Endometrial microvascular endothelial cells (primary cell): ENCODE measurements around the gene ACOT9. TPM values are rescaled to one million over a fixed set of nuclear protein-coding genes. Genes with fewer than 3 reads are reported as not detected.
"Not testable (repeated sequence)": the region's sequence is repeated elsewhere in the genome, so short reads cannot be mapped to it uniquely, and the experiment has no call there.

Experiments used
- in situ Hi-C: cut with HindIII; loops from 2 replicates; pipeline ENCODE4 v1.10.0; 2017; ENCODE audit warnings: low sequenced_read_pairs, low pct_unique_long_range_greater_than_20kb; ENCODE audit errors: inconsistent ontology term
- total RNA-seq: library from RNA; depleted of rRNA; stranded (reverse); fragments of >200 nt; gene quantifications from one replicate; pipeline ENCODE4 v1.2.3, GENCODE V29; 2015; ENCODE audit errors: inconsistent ontology term

Gene ACOT9, protein sequence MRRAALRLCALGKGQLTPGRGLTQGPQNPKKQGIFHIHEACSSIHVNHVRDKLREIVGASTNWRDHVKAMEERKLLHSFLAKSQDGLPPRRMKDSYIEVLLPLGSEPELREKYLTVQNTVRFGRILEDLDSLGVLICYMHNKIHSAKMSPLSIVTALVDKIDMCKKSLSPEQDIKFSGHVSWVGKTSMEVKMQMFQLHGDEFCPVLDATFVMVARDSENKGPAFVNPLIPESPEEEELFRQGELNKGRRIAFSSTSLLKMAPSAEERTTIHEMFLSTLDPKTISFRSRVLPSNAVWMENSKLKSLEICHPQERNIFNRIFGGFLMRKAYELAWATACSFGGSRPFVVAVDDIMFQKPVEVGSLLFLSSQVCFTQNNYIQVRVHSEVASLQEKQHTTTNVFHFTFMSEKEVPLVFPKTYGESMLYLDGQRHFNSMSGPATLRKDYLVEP
- total RNA-seq, result 99.5 TPM

DNA sequence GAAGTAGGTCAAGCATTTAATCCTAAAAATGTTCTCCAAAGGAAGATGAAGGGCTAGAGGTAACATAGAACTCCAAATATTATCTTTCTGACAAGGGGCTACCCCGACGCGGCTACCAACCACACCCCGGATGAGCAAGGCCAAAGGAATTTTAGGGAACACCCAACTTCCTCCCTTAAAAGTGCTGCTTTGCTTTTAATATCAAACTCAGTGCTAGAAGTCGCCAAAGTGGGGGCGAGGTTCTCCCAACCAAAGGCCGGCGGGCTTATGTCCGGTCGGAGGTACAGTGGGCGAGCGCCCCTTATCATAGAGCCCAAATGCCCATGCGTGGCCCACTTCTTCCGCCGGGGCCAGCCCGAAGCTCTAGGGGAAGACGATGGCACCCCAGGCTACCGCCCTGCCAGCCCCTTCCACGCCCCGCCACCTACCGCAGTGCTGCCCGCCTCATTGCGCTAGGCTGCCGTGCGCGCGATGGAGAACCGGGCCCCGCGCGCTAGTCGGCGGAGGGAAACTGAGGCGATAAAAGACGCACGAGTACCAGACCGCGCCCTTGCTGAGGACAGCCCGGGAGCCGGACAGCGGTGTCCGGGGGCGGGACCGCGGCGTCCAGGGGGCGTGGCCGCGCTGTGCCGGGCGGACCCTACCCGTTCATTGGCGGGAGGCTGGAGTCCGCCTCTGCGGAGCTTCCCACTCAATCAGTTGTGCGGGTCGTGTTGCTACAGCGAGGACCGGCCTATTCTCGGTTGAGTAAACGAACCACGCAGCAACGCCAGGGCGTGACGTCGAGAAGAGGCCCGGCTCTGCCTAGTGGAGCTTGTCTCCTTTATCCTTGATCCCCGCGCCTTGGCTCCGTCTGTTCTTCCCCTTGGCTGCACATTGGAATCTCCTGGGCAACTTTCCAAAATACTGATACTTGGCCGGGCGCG is at the start of gene ACOT9:
ACOT9 (minus strand) TSS at position 580 of the 926 bp plus-strand sequence; CDS start at position 448, 132 bp downstream.
- in situ Hi-C loops, result no loop called here

DNA sequence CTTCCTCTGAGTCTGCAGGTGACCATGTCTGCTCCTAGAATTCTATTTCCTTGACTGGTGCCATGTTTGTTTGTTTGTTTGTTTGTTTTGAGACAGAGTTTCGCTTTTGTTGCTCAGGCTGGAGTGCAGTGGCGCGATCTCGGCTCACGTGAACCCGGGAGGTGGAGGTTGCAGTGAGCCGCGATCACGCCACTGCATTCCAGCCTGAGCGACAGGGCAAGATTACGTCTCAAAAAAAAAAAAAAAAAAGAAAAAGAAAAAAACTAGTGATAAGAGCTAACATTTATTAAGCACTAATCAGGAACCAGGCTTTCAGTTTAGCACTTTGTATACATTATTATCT is 47.0 kb upstream of the ACOT9 start:
- in situ Hi-C loops, result no loop called here

DNA sequence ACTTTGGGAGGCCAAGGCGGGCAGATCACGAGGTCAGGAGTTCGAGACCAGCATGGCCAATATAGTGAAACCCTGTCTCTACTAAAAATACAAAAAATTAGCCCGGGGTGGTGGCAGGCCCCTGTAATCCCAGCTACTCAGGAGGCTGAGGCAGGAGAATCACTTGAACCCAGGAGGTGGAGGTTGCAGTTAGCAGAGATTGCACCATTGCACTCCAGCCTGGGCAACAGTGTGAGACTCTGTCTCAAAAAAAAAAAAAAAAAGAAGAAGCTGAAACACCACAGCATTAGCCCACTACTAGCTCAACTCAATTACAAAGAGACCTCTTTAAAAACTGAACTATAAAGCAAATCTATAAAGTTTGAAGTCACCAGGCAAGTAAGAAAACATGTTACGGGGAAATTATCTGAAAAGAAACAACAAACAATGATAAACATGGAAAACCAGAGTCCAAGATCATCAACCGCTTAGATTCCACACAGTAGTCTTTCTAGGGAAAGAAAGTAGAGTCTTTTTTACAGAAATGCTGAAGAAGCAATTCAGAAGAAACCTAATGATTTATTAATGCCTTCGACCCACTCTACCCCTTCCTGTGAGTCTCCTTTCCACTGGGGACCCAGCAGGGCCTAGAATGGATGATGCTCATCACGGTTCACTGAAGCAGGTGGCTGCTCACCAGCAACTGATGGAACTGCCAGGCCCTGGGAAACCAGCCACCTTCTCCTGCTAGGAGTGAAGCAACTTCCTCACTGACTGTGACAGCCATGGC is 46.5 kb upstream of the ACOT9 start:
- in situ Hi-C loops, result no loop called here

DNA sequence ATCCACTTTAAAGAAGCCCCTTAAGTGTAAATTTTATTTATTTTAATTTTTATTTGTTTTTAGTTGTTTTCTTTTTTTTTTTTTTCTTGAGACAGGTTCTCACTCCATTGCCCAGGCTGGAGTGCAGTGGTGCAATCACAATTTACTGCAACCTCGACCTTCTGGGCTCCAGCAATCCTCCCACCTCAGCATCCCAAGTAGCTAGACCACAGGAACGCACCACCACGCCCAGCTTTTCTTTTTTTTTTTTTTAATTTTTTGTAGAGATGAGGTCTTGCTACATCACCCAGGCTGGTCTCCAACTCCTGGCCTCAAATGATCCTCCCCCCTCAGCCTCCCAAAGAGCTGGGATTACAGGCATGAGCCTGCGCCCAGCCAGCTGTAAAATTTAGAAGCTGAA is 45.9 kb upstream of the ACOT9 start:
- in situ Hi-C loops, result no loop called here

DNA sequence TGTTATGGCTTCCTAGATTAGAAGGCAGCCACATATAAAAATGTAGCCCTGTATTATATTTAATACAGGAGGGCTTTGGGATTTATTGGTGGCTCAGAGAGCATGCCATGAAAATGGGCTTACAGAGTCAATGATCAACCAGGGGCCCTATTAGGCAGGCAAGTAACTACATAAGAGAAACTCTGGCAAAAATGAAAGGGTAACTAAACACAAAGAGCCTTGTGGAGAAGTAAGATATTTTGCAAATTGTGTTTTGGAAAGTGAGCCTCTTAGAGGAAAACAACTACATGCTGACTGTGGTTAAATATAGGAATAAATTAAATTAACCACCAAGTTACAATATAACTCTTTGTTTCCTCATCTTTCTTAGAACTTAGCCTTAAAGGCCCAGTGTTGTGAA is 45.4 kb upstream of the ACOT9 start:
- in situ Hi-C loops, result no loop called here

DNA sequence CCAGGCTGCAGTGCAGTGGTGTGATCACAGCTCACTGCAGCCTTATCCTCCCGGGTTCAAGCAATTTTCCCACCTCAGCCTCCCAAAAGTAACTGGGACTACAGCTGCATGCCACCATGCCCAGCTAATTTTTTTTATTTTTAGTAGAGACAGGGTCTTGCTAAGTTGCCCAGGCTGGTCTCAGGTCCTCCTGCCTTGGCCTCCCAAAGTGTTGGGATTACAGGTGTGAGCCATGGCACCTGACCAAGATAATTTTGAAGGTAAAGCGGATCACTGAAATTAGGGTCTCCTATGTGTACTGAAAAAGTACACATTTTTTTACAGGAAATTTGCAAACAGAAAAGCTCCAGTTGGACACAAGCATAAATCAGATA is 44.7 kb upstream of the ACOT9 start:
- in situ Hi-C loops, result no loop called here

DNA sequence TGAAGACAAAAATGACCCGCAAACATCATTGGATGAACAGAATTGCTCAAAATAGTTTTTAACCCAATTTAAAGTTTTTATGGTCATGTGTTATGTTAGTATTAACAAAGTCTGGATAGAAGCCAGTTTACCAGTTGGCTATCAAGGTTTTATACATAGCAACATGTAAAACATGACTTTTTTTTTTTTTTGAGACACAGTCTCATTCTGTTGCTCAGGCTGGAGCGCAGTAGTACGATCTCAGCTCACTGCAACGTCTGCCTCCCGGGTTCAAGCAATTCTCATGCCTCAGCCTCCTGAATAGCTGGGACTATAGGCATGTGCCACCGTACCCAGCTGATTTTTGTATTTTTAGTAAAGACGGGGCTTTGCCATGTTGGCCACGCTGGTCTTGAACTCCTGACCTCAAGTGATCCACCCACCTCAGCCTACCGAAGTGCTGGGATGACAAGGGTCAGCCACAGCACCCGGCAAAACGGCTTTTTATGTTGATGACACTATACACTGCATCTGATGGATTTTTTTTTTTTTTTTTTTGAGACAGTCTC is 43.3 kb upstream of the ACOT9 start:
- in situ Hi-C loops, result no loop called here

DNA sequence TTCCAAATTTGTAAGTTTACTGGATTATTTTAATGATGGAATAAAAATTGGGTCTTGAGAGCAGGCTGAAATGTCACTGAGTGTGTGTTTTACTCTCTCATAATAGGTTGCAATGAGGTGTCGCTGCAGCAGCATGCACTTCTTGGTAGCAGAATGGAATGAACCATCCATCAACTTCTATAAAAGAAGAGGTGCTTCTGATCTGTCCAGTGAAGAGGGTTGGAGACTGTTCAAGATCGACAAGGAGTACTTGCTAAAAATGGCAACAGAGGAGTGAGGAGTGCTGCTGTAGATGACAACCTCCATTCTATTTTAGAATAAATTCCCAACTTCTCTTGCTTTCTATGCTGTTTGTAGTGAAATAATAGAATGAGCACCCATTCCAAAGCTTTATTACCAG is 42.5 kb upstream of the ACOT9 start:
- in situ Hi-C loops, result no loop called here

DNA sequence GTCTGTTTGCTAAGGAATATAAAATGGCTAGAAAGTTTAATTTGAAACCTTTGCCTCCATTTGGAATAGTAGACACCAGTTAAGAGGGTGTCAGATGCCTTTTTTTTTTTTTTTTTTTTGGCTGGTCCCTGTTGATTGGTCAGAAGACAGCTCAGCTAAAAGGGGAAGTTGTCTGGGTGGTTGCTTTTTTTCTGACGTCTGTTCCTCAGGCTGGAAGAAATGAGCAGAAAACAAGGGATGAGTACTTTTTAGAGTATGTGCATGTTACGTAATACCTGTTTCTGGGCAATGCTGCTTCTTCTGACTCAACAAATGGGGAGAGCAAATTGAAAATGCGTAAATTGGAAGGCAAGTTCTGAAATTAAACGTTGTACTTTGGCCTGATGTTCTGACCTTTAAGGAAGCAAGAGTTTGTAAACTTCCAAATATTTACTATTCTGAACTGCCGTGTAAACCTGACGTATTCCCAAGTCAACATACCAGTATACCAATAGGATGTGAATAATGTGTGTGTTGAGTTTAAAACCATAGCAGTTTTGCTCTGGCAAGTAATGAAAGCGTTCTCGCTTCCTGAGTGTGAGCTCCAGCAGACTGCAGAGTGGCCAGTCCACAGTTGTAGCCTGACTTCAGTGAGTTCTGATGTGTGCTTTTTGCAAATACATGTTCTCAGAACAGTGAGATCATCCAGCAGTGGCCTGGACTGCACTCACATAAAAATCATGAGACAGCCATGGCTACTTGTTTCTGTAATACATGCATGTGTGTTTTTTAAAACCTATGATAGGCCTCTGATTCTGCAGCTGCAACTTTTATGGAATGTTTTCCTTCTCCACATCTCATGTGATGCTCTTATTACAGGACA is 41.6 kb upstream of the ACOT9 start:
- in situ Hi-C loops, result no loop called here

DNA sequence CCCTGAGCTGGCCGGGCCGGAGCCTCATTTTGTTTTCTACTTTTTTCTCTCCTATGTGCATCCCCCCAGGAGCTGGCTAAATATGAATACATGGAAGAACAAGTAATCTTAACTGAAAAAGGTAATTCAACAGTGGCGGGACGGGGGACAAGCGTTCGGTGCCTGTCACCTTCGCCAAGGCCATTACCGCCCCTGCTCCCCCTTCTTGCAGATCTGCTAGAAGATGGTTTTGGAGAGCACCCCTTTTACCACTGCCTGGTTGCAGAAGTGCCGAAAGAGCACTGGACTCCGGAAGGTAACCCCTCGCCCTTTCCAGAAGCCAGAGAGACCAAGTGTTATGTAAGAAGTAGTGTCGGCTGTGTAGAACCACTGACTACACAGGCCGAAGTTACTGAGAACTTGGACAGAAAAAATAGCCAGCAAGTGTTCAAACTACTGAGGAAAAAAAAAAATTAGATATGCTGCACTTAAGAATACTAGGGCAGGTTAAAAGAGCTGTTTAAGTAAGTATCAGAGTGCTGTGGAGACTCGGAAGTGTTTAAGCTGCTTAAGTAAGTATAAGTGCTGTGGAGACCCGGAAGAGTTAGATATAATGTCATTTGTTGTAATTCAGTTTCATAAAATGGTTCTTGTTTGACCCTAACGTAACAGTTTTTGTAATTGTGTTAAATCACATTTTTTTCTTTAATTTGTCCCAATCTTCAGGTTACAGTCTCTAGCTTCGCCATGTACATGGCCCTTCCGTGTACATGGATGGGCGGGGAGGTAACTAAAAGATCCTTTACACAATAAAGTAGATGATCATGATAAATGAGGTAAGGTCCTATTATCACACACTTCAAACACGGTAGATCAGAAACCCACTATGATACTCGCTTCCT is 40.8 kb upstream of the ACOT9 start:
- in situ Hi-C loops, result no loop called here

DNA sequence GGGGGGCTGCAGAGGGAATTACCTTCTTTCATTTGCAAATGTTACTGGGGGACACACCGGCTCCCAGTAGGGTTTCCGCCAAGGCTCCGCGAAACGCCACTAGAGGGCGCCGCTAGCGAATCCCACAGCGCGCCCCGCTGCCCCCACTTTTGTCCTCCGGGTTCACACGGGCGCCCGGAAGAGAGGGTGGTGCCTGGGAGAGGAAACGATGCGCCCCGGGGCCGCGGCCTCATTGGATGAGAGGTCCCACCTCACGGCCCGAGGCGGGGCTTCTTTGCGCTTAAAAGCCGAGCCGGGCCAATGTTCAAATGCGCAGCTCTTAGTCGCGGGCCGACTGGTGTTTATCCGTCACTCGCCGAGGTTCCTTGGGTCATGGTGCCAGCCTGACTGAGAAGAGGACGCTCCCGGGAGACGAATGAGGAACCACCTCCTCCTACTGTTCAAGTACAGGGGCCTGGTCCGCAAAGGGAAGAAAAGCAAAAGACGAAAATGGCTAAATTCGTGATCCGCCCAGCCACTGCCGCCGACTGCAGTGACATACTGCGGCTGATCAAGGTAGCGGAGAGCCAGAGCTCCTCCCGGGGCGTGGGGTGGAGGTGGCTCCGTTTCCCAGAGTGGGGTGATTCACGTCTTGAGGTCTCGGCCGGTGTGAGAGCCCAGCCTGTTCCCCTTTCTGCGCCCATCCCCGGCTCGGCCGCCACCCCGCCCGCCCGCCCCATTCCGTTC is 40.0 kb upstream of the ACOT9 start, which contains the start of gene SAT1:
SAT1 (plus strand) TSS at position 311 of the 726 bp plus-strand sequence; CDS start at position 490, 179 bp downstream.
- in situ Hi-C loops, result no loop called here

DNA sequence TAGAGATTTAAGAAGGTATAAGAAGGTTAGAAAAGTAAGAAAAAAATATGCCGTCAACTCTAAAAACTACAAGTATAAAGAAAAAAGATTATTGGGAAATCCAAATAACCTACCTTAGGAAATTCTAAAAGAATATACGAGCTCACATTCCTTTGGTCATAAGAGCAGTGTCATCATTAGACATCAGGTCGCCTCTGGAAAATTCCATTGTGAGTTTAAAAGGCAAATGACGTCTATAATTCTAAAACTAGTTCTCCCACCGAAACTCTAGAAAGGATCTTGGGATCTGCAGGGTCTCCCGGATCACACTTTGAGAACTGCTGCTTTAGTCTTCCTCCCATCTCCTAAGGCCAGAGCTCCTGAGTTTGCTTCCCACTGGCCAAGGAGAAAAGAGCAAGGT is 39.4 kb upstream of the ACOT9 start:
- in situ Hi-C loops, result no loop called here

DNA sequence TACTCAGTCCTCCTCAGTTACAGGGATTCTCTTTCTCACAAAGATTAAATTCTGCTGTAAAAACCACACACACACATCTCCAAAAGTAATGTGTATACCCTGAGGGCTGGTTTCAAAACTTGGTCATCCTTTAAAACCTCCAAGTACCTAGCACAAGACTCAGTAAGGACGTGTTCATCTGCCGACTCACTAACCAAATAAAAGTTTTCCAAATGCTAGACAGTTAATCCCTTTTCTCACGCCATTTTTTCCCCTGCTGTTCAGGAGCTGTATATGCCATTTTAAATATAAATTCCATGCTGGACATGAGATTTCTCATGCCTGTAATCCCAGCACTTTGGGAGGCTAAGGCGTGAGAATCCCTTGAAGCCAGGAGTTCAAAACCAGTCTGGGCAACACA is 35.9 kb upstream of the ACOT9 start:
- in situ Hi-C loops, result no loop called here

DNA sequence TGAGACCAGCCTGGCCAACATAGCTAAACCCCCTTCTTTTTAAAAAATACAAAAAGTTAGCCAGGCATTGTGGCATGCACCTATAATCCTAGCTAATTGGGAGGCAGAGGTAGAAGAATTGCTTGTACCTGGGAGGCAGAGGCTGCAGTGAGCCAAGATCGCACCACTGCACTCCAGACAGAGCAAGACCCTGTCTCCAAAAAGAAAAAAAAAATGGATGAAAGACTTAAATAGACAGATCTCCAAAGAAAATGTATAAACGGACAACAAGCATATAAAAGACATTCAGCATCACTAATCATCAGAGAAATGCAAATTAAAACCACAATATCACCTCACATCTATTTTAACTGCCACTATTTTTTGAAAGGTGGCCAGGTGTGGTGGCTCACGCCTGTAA is 33.3 kb upstream of the ACOT9 start:
- in situ Hi-C loops, result no loop called here

DNA sequence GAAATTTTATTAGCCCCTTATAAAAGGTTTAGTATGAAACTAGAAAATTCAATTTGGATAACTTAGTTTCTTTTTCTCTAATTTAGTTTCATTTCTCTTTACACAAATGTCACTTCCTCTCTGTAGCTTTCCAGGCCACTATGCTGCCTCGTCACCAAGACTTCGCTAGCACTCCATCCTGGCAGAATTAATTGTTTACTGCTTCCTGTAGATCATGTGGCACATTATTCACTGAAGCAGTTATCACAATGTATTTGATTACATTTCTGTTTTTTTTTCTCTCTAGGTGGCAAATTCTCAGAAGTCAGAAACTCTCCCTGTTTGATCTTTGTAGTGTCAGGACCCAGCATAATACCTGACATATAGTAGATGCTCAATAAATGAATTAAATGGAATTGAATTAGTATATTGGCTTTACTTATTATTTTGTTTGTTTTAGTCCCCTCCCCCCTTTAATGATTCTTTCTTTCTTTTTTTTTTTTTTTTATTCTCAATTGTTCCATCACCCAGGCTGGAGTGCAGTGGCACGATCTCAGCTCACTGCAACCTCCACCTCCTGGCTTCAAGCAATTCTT is 30.6 kb upstream of the ACOT9 start:
- in situ Hi-C loops, result no loop called here

DNA sequence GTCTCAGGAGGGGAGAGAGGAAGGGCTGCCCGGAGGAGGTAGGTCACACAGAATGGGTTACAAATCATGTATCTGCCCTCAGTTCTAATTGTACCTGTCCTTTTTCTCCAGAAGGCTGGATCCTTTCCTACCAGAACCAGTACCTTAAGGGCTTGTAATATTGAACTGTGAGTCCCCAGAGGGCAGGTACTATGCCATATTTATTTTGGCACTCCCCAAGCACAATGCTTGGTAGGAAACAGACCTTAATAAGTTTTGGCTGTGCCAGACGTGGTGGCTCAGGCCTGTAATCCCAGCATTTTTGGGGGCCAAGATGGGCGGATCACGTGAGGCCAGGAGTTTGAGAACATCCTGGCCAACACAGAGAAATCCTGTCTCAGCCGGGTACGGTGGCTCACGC is 28.0 kb upstream of the ACOT9 start:
- in situ Hi-C loops, result not testable (repeated sequence)
